Panc1 (cell line): ENCODE results near the gene MTA1. TPM values are rescaled to one million over a fixed set of nuclear protein-coding genes. Genes with fewer than 3 reads are reported as not detected.

Experiments used
- ATAC-seq: fragments of 200-7000 bp; cut with Tn5 transposase; 2 replicates; pipeline ENCODE4 v1.9.1; 2020; ENCODE audit warnings: mild to moderate bottlenecking, moderate library complexity
- BruUV-seq: library from RNA; stranded (reverse); fragments of 400-500 nt; replicated peaks from 2 replicates; lab custom pipeline; 2021; lab: Mats Ljungman, UMichigan
- CTCF ChIA-PET: fragments of 300-600 bp; sonication (Branson Sonifier 250); formaldehyde crosslinking; loops from one replicate; lab custom pipeline; 2022; ENCODE audit warnings: antibody characterized with exemption; lab: Charles Lee
- POLR2A ChIA-PET: fragments of 300-600 bp; sonication (Branson Sonifier 250); formaldehyde crosslinking; loops from one replicate; lab custom pipeline; 2022; ENCODE audit warnings: antibody characterized with exemption; lab: Charles Lee
- DNase-seq: peaks from one replicate; pipeline ENCODE4 v3.0.0-alpha.2; 2010; ENCODE audit warnings: low read depth, low spot score
- H3K27ac ChIP-seq: 2 replicates; pipeline ENCODE4 v1.5.1; 2011; ENCODE audit warnings: mild to moderate bottlenecking, low read length, inconsistent platforms
- H3K27me3 ChIP-seq: fragments of 200-500 bp; sonication (Bioruptor generic); 2 replicates; pipeline ENCODE4 v1.6.0; 2014; ENCODE audit warnings: low read length, inconsistent platforms; ENCODE audit not compliant: control insufficient read depth, insufficient read depth
- H3K36me3 ChIP-seq: fragments of 200-500 bp; sonication (Bioruptor generic); 2 replicates; pipeline ENCODE4 v1.5.1; 2014; ENCODE audit warnings: inconsistent platforms, mild to moderate bottlenecking, low read length, moderate library complexity; ENCODE audit not compliant: control insufficient read depth, insufficient read depth
- H3K4me1 ChIP-seq: 2 replicates; pipeline ENCODE4 v1.5.1; 2011; ENCODE audit warnings: inconsistent platforms, mild to moderate bottlenecking, low read length, moderate library complexity; ENCODE audit not compliant: control insufficient read depth, insufficient read depth
- H3K4me3 ChIP-seq, 2 experiments: 2 replicates each; pipeline ENCODE4 v1.5.1; 2011 to 2012; ENCODE audit warnings: low read depth in 2 of 2, low read length in 2 of 2, mild to moderate bottlenecking in 2 of 2, inconsistent platforms in 1 of 2, moderate library complexity in 1 of 2
- H3K9me3 ChIP-seq: fragments of 200-500 bp; sonication (Bioruptor generic); 2 replicates; pipeline ENCODE4 v1.5.1; 2014; ENCODE audit warnings: low read depth, mild to moderate bottlenecking, inconsistent platforms, low read length, moderate library complexity; ENCODE audit not compliant: control insufficient read depth, insufficient read depth
- CTCF ChIP-seq: fragments of 450-650 bp; IDR thresholded peaks from 2 replicates; pipeline ENCODE4 v1.5.1; 2017; ENCODE audit warnings: mild to moderate bottlenecking
- POLR2AphosphoS5 ChIP-seq: IDR thresholded peaks from 2 replicates; pipeline ENCODE4 v1.6.1; 2012; ENCODE audit warnings: mild to moderate bottlenecking, low read depth, low read length, moderate library complexity
- REST ChIP-seq, 2 experiments: IDR thresholded peaks; 2 replicates each; pipeline ENCODE4 v1.6.1; 2011 to 2012; ENCODE audit warnings: low read depth in 2 of 2, control low read depth in 1 of 2, low read length in 1 of 2, mild to moderate bottlenecking in 1 of 2, moderate library complexity in 1 of 2; ENCODE audit not compliant: insufficient read depth in 1 of 2
- SIN3A ChIP-seq: IDR thresholded peaks from 2 replicates; pipeline ENCODE4 v1.6.1; 2012; ENCODE audit warnings: low read depth, mild to moderate bottlenecking, low read length, moderate library complexity, borderline replicate concordance; ENCODE audit not compliant: insufficient read depth
- TCF7L2 ChIP-seq: IDR thresholded peaks from 2 replicates; pipeline ENCODE4 v1.6.1; 2011; ENCODE audit warnings: mild to moderate bottlenecking, low read depth, low read length, inconsistent platforms
- in situ Hi-C: cut with HindIII; loops from 2 replicates; pipeline ENCODE4 v1.10.0; 2016; ENCODE audit warnings: low sequenced_read_pairs, low pct_unique_long_range_greater_than_20kb
- intact Hi-C: fragments of 100-400 bp; cut with micrococcal nuclease; formaldehyde crosslinking; loops from one replicate; pipeline ENCODE4 v1.10.0; 2022; ENCODE audit not compliant: unreplicated experiment
- total RNA-seq: library from RNA; stranded (reverse); gene quantifications from one replicate; pipeline ENCODE4 v1.2.1, GENCODE V29; 2021; ENCODE audit not compliant: unreplicated experiment

The MTA1 gene
- total RNA-seq, 1 experiment from 2014 or later = 105 TPM

- TF ChIP-seq POLR2AphosphoS5 (no peak), CTCF (no peak), SIN3A (no peak), REST (IDR thresholded peaks at IDR 0.05; ENCODE audit: insufficient read depth in 1 of 2, low read depth in 2 of 2, low read length in 1 of 2) (no peak), TCF7L2 (no peak)
- ATAC-seq (no peak), DNase-seq (no peak)
- CTCF ChIA-PET = no interaction called here
- no peaks in the 10 kb centered on the region for H3K9me3 ChIP-seq
- H3K27ac ChIP-seq = no peak overlapping the region
- H3K27me3 ChIP-seq = no peaks in the 10 kb centered on the region
- POLR2A ChIA-PET = no interaction called here
- no peaks in the 10 kb centered on the region for H3K4me1 ChIP-seq
- no TSS peak for BruUV-seq
- H3K36me3 ChIP-seq = no peaks in the 10 kb centered on the region; the same call in 1 of the 2 replicates
- in situ Hi-C loops = no loop called here
- intact Hi-C loops = no loop called here
- no peak overlapping the region for H3K4me3 ChIP-seq
These were observed 30.5 kb downstream of the MTA1 start for GRCh38 chr14:105450123-105450505.

GRCh38 chr14:105450864-105451720 lies 31.5 kb downstream of the MTA1 start:
- intact Hi-C loops (no loop called here), in situ Hi-C loops (no loop called here)
- BruUV-seq = no TSS peak
- H3K27ac ChIP-seq = no peak overlapping the region
- ChIA-PET CTCF (no interaction called here), POLR2A (no interaction called here)
- H3K4me3 ChIP-seq = no peak overlapping the region
- no peaks in the 10 kb centered on the region for H3K4me1 ChIP-seq
- H3K27me3 ChIP-seq = no peaks in the 10 kb centered on the region
- TF ChIP-seq REST (IDR thresholded peaks at IDR 0.05; ENCODE audit: insufficient read depth in 1 of 2, low read depth in 2 of 2, low read length in 1 of 2) (no peak), POLR2AphosphoS5 (no peak), SIN3A (no peak), CTCF (no peak), TCF7L2 (no peak)
- no peak for ATAC-seq
- H3K9me3 ChIP-seq = no peaks in the 10 kb centered on the region
- H3K36me3 ChIP-seq = no peaks in the 10 kb centered on the region; the same call in 1 of the 2 replicates
- DNase-seq = no peak
